Gastrocnemius medialis (tissue), 4 donors: ENCODE results near the gene NAPSA. TPM values are rescaled to one million over a fixed set of nuclear protein-coding genes. Genes with fewer than 3 reads are reported as not detected.
"Not testable (repeated sequence)": the region's sequence is repeated elsewhere in the genome, so short reads cannot be mapped to it uniquely, and the experiment has no call there.

Experiments
- ATAC-seq, 2 donors: fragments of 150-250 bp; one replicate each; pipeline ENCODE4 v1.9.1; 2016
- DNase-seq, 2 donors: peaks; one replicate each; pipeline ENCODE4 v3.0.0-alpha.2; 2019
- H3K27ac ChIP-seq, 4 donors: fragments of 200-600 bp; sonication (generic); 1 replicate in 1 of 4; 2 replicates in 3 of 4; pipeline ENCODE4 v1.5.1; 2016 to 2018; ENCODE audit warnings: mild to moderate bottlenecking in 2 of 4, moderate library complexity in 1 of 4
- H3K27me3 ChIP-seq, 3 donors: fragments of 200-600 bp; sonication (generic) in 2 of 3; 1 replicate in 1 of 3; 2 replicates in 2 of 3; pipeline versions ENCODE4 v1.5.1 to v1.6.0; 2016 to 2019; ENCODE audit warnings: mild to moderate bottlenecking in 1 of 3, moderate library complexity in 1 of 3
- H3K36me3 ChIP-seq, 2 donors: fragments of 200-600 bp; sonication (generic) in 1 of 2; one replicate each; pipeline ENCODE4 v1.5.1; 2017 to 2018
- H3K4me1 ChIP-seq, 2 donors: fragments of 200-600 bp; sonication (generic) in 1 of 2; one replicate each; pipeline ENCODE4 v1.5.1; 2016 to 2017; ENCODE audit warnings: mild to moderate bottlenecking in 2 of 2
- H3K4me3 ChIP-seq, 4 donors: fragments of 200-600 bp; sonication (generic) in 3 of 4; 1 replicate in 1 of 4; 2 replicates in 3 of 4; pipeline ENCODE4 v1.5.1; 2016 to 2019; ENCODE audit warnings: mild to moderate bottlenecking in 2 of 4
- H3K9me3 ChIP-seq, 3 donors: fragments of 200-600 bp; sonication (generic) in 2 of 3; 1 replicate in 1 of 3; 2 replicates in 2 of 3; pipeline ENCODE4 v1.5.1; 2016 to 2019
- POLR2A ChIP-seq, 2 donors: fragments of 450-650 bp; IDR thresholded peaks; one replicate each; pipeline ENCODE4 v1.6.1; 2017; ENCODE audit warnings: antibody characterized with exemption in 2 of 2, mild to moderate bottlenecking in 2 of 2, moderate library complexity in 2 of 2
- in situ Hi-C, 4 donors: fragments of 200-750 bp; cut with MboI; loops; one replicate each; pipeline versions ENCODE4 v1.15.0 to v1.8.0; 2017; ENCODE audit warnings: low sequenced_read_pairs in 4 of 4
- intact Hi-C: fragments of 100-400 bp; cut with DNase I; formaldehyde crosslinking; loops from one replicate; pipeline ENCODE4 v1.15.1; 2023; ENCODE audit warnings: low total_unique reads
- total RNA-seq, 4 donors: library from RNA; depleted of rRNA; stranded (reverse); fragments of >200 nt; gene quantifications; one replicate each; pipeline versions ENCODE4 v1.1.0 to v1.2.3, GENCODE V29; 2016
- TF ChIP-seq, protein P1 (sequence below), 5 experiments: fragments of 450-650 bp in 3 of 5; fragments of 200-600 bp in 2 of 5; sonication (generic) in 2 of 5; IDR thresholded peaks in 4 of 5; conservative IDR thresholded peaks in 1 of 5; 1 replicate in 4 of 5; 2 replicates in 1 of 5; pipeline ENCODE4 v1.5.1; 2016 to 2019; ENCODE audit warnings: antibody characterized with exemption in 5 of 5, mild to moderate bottlenecking in 3 of 5, moderate library complexity in 3 of 5

Gene NAPSA
- total RNA-seq, 4 donors from 2014 or later = 0.09 TPM; not detected in 3

DNA sequence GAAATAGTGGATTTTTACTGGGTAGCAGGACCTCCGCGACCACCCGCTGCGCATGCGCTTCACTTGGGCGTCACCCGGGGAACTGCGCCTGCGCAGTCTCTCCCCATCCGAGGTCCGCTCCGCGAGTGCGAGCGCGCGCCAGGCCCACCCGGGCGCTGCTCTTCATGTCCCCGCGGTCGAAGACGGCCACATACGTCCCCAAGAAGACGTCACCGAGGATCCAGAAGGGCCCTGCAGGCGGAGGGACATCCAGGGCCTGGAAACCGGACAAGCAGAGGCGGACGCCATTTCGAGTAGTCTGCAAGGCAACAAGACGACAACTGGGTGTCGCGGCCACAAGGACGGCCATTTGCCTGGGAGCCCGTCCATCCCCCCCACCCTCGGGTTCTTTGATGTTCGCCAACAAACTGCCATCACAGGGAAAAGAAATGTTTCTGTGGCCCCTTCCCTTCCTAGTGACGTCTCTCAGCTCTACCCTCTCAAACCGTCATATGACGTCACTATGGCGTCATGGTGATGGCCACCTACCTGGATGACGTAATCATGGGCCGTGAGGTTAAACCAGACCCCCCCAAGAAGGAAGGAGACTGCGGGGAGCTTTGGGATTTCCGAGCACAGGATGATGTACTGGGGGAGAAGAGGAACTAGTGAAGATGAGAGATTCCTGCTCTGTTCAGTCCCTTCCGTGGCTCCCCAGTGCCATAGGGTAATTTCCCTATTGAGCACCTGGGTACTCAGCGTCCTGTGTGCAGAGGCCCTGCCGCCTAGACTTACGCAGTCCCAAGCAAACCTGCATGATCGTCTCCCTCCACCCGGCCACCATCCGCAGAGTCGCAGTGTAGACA, 6.7 kb downstream of the NAPSA start:
- H3K36me3 ChIP-seq = no peaks in the 10 kb centered on the region
- no peak for DNase-seq
- no peaks in the 10 kb centered on the region for H3K9me3 ChIP-seq
- intact Hi-C loops (loop anchor here (5.0 kb wide), 1 partner anchor 739 kb away; no protein-coding TSS in a partner anchor), in situ Hi-C loops (loop anchor here in 3 of 4 donors (5.0 to 25.0 kb wide), 3 partner anchors 104 to 429 kb away; no protein-coding TSS in a partner anchor)
- H3K27ac ChIP-seq = peak overlapping the region; percentile 56 to 82 (median 78)
- H3K4me1 ChIP-seq = peaks cover 0 to 6% of the 10 kb centered on the region in 2 donors
- ATAC-seq = no peak
- TF ChIP-seq, protein P1, sequence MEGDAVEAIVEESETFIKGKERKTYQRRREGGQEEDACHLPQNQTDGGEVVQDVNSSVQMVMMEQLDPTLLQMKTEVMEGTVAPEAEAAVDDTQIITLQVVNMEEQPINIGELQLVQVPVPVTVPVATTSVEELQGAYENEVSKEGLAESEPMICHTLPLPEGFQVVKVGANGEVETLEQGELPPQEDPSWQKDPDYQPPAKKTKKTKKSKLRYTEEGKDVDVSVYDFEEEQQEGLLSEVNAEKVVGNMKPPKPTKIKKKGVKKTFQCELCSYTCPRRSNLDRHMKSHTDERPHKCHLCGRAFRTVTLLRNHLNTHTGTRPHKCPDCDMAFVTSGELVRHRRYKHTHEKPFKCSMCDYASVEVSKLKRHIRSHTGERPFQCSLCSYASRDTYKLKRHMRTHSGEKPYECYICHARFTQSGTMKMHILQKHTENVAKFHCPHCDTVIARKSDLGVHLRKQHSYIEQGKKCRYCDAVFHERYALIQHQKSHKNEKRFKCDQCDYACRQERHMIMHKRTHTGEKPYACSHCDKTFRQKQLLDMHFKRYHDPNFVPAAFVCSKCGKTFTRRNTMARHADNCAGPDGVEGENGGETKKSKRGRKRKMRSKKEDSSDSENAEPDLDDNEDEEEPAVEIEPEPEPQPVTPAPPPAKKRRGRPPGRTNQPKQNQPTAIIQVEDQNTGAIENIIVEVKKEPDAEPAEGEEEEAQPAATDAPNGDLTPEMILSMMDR (IDR thresholded peaks at IDR 0.05 in 4 of 5, conservative IDR thresholded peaks at IDR 0.05 in 1 of 5) = no peak
- peak in 1 of 2 donors; percentile 25 for TF ChIP-seq POLR2A (IDR thresholded peaks at IDR 0.05)
- H3K4me3 ChIP-seq = peak overlapping the region; percentile 44 to 74 (median 66)
- H3K27me3 ChIP-seq = no peaks in the 10 kb centered on the region

GRCh38 chr19:50357178-50358100, 8.0 kb downstream of the NAPSA start:
- intact Hi-C loops (loop anchor here (1.0 to 5.0 kb wide), 4 partner anchors 57 to 740 kb away; no protein-coding TSS in a partner anchor), in situ Hi-C loops (loop anchor here in 3 of 4 donors (5.0 to 25.0 kb wide), 3 partner anchors 105 to 430 kb away; no protein-coding TSS in a partner anchor)
- TF ChIP-seq, protein P1 (IDR thresholded peaks at IDR 0.05 in 4 of 5, conservative IDR thresholded peaks at IDR 0.05 in 1 of 5) = peak; percentile 79 to 90 (median 88)
- peak; percentile 7 to 8 for TF ChIP-seq POLR2A (IDR thresholded peaks at IDR 0.05)
- ATAC-seq (peak; percentile 80 to 91), DNase-seq (peak in 1 of 2 donors; percentile 68)
- Histone ChIP-seq H3K4me1 (peaks cover 0 to 6% of the 10 kb centered on the region in 2 donors), H3K9me3 (no peaks in the 10 kb centered on the region), H3K36me3 (no peaks in the 10 kb centered on the region), H3K27me3 (no peaks in the 10 kb centered on the region), H3K27ac (peak overlapping the region; percentile 56 to 82 (median 78)), H3K4me3 (peak overlapping the region; percentile 44 to 74 (median 66))

GRCh38 chr19:50356691-50357177, 8.7 kb downstream of the NAPSA start:
- H3K27ac ChIP-seq = no peak overlapping the region
- intact Hi-C loops (loop anchor here (1.0 to 5.0 kb wide), 4 partner anchors 58 to 741 kb away; no protein-coding TSS in a partner anchor), in situ Hi-C loops (loop anchor here in 3 of 4 donors (5.0 to 25.0 kb wide), 3 partner anchors 106 to 431 kb away; no protein-coding TSS in a partner anchor)
- peak overlapping the region in 1 of 4 donors; percentile 60 for H3K4me3 ChIP-seq
- DNase-seq (no peak), ATAC-seq (no peak)
- H3K27me3 ChIP-seq = no peaks in the 10 kb centered on the region
- no peaks in the 10 kb centered on the region for H3K9me3 ChIP-seq
- no peak for TF ChIP-seq POLR2A (IDR thresholded peaks at IDR 0.05)
- TF ChIP-seq, protein P1 (IDR thresholded peaks at IDR 0.05 in 4 of 5, conservative IDR thresholded peaks at IDR 0.05 in 1 of 5) = no peak
- peaks cover 0 to 6% of the 10 kb centered on the region in 2 donors for H3K4me1 ChIP-seq
- no peaks in the 10 kb centered on the region for H3K36me3 ChIP-seq

DNA sequence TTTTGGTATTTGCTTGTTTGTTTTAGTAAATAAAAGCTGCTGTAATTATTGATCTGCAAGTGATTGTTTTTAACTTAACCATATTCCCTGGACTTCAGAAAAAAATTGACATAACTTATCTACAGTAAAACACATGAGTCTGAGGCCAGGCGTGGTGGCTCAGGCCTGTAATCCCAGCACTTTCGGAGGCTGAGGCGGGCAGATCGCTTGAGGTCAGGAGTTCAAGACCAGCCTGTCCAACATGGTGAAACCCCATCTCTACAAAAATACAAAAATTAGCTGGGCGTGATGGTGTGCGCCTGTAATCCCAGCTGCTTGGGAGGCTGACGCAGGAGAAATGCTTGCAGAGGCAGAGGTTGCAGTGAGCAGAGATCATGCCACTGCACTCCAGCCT, 12.0 kb downstream of the NAPSA start:
- H3K4me1 ChIP-seq, H3K4me3 ChIP-seq, intact Hi-C loops, H3K36me3 ChIP-seq, H3K27ac ChIP-seq, ATAC-seq, DNase-seq, H3K27me3 ChIP-seq, H3K9me3 ChIP-seq: not testable (repeated sequence)
- in situ Hi-C loops = loop anchor here in 2 of 4 donors (10.0 to 25.0 kb wide), 2 partner anchors 109 to 431 kb away; no protein-coding TSS in a partner anchor
